Retina (tissue), 1 donor: ENCODE measurements around the gene ANTXR1.

Experiments used
- DNase-seq: peaks from one replicate; pipeline ENCODE4 v3.0.0-alpha.2; 2016

ANTXR1 gene

GRCh38 chr2:69013142-69013839 is at the start of gene ANTXR1:
TSS of gene ANTXR1 (plus strand) at chr2:69013179. CDS start at chr2:69013500, 321 bp downstream.
- peak; percentile 94 for DNase-seq

- DNase-seq: no peak
These were observed 48.7 kb upstream of the ANTXR1 start for GRCh38 chr2:68964282-68964681.

GRCh38 chr2:68968221-68968620 is 44.8 kb upstream of the ANTXR1 start:
- no peak for DNase-seq

GRCh38 chr2:68969736-68970490 is 43.1 kb upstream of the ANTXR1 start:
- DNase-seq: no peak

GRCh38 chr2:68970566-68971265 is 42.3 kb upstream of the ANTXR1 start:
- DNase-seq: no peak

GRCh38 chr2:68971591-68972231 is 41.3 kb upstream of the ANTXR1 start:
- DNase-seq: no peak

GRCh38 chr2:68974251-68974650 is 38.7 kb upstream of the ANTXR1 start, which contains the start of gene GKN1:
TSS of gene GKN1 (plus strand) at chr2:68974636. CDS start at chr2:68974678, 42 bp downstream.
- DNase-seq: no peak

GRCh38 chr2:68974946-68975665 is 37.9 kb upstream of the ANTXR1 start:
- no peak for DNase-seq

- no peak for DNase-seq
These were observed 37.1 kb upstream of the ANTXR1 start for GRCh38 chr2:68975844-68976243.

GRCh38 chr2:68977453-68977852 is 35.5 kb upstream of the ANTXR1 start:
- DNase-seq: no peak

- no peak for DNase-seq
These were observed 34.9 kb upstream of the ANTXR1 start for GRCh38 chr2:68978098-68978497.

GRCh38 chr2:68980956-68981355 is 32.0 kb upstream of the ANTXR1 start:
- no peak for DNase-seq

- no peak for DNase-seq
These were observed 25.9 kb upstream of the ANTXR1 start for GRCh38 chr2:68987021-68987503.

- DNase-seq: no peak
These were observed 23.9 kb upstream of the ANTXR1 start for GRCh38 chr2:68989035-68989434.

- no peak for DNase-seq
These were observed 20.6 kb upstream of the ANTXR1 start for GRCh38 chr2:68992341-68992740.

- DNase-seq: no peak
These were observed 20.0 kb upstream of the ANTXR1 start for GRCh38 chr2:68992933-68993332.

GRCh38 chr2:68993660-68994059 is 19.3 kb upstream of the ANTXR1 start:
- DNase-seq: no peak

GRCh38 chr2:68994864-68995263 is 18.1 kb upstream of the ANTXR1 start:
- DNase-seq: no peak

- DNase-seq: no peak
These were observed 17.1 kb upstream of the ANTXR1 start for GRCh38 chr2:68995916-68996315.

GRCh38 chr2:68997401-68997800 is 15.6 kb upstream of the ANTXR1 start:
- no peak for DNase-seq

GRCh38 chr2:69001879-69002278 is 11.1 kb upstream of the ANTXR1 start:
- DNase-seq: no peak

- DNase-seq: no peak
These were observed 9.2 kb upstream of the ANTXR1 start for GRCh38 chr2:69003731-69004130.
